Hematopoietic multipotent progenitor cell treated with erythropoietin and hydrocortisone succinate and interleukin-3 and kit ligand, for 15 days (in vitro differentiated cells): ENCODE data around the gene RET.

Source experiments
- DNase-seq: peaks from one replicate; pipeline ENCODE4 v3.0.0-alpha.2; 2015; ENCODE audit warnings: low spot score

The RET gene

DNA sequence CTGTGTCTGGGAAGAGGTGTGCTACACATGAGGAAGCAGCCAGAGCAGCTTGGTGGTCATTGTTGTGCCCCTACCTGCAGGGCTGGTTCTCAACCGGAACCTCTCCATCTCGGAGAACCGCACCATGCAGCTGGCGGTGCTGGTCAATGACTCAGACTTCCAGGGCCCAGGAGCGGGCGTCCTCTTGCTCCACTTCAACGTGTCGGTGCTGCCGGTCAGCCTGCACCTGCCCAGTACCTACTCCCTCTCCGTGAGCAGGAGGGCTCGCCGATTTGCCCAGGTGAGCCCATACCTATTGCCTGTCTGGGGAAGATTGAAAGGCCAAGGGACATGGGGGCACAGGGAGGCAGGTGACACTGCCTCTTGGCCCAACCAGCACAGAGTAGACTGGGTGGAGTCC lies 32.1 kb downstream of the RET start:
- no peak for DNase-seq

- DNase-seq: no peak
Observed at GRCh38 chr10:43109671-43110249, 32.9 kb downstream of the RET start.

DNA sequence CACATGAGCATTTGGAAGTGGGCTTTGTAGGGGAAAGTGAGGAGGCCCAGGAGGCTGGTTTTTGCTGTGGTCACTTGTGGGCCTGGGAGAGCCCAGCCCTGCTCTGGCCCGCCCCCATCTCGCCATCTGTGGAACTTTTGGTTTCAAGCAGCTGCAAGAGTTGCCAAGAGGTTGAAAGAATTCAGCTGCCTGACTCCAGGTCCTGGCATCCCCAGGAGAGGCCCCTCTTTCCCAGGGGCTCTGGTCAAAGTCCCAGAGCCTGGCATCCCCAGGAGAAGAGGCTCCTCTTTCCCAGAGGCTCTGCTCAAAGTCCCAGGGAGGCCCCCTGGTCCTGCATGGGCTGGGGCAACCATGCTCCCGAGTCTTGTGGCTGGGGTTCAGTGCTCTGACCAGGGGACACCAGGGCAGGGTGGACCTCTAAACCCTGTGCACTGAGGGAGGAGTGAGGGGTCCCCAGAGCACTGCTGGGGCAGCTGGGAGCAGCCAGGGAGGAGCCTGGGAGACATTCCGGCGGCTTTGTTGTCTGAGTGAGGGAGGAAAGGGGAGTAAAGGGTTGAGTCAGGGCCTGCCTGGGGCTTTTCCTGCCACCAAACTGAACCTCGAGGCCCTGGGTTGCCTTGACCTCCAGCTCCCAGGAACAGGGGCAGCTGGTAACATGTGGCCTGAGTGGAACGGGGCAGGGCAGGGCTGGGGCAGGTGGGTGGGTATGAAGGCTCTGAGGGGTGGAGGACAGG lies 33.6 kb downstream of the RET start:
- DNase-seq: no peak

GRCh38 chr10:43111101-43111500 lies 34.2 kb downstream of the RET start:
- DNase-seq: no peak

DNA sequence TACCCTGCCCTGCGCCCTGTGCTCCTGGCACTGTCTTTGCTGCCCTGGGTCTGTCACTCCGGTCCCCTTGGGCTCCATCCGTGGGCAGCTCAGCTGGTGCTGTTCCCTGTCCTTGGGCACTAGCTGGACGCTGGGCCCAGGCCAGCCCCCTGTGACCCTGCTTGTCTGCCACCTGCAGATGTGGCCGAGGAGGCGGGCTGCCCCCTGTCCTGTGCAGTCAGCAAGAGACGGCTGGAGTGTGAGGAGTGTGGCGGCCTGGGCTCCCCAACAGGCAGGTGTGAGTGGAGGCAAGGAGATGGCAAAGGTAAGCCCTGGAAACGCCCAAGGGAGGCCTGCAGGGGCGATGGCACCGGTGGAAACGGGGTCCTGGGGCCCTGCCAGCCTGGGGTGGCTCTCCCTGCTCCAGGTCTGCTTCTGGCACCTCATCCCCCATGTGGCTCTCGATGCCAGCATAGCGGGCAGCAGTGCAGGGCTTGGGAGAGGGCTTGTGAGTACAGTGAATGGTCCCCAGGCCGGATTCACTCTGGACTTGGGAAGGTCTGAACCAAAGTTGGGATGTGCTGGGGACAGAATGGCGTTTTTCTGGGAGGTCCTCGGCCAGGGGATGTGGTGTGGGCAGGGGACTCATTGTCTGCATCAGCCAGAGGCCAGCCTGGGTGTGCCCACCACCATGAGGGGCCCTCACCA lies 35.2 kb downstream of the RET start:
- no peak for DNase-seq

DNA sequence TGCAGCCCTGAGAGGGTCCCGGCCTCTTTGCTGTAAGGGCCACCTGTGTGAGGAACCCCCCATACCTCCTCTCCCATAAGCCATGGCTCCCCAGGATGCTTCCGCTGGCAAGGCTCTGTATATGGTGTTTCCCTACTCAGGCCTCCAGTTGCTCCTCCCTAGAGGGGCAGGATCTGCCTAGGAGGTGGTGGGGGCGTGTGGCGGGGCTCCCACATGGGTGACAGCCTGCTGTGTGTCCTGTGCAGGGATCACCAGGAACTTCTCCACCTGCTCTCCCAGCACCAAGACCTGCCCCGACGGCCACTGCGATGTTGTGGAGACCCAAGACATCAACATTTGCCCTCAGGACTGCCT lies 35.7 kb downstream of the RET start:
- no peak for DNase-seq

DNA sequence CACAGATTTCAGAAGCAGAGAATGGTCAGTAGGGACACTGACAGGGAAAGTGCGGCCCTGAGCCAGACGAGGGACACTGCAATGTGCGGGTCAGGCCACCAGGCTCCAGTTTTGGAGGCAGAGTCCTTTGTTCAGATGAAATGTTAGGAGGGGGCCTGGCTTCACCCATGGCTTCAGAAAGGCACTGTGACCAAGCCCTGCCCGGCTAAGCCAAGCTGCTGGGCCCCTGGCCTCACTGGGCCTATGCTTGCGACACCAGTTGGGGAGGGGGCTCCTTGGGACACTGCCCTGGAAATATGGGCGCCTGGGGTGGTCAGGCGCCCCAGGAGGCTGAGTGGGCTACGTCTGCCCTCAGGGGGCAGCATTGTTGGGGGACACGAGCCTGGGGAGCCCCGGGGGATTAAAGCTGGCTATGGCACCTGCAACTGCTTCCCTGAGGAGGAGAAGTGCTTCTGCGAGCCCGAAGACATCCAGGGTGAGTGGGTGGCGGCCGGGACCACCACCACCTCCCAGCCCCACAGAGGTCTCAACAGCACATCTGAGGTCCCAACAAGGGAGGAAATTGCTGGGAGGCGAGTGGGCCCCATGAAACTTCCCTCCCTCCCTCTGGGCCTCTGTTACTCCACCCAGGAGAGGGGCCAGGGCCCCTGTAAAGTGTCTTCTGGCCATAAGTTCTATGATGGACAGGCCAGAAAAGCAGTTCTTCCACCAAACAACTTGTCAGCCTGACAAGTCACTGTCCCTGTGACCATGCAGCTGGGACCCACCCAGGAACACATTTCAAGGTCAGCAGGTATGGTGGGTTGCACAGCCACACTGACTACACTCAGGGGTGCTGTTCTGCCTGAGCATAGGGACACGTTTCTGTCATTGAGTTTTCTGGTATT lies 36.6 kb downstream of the RET start:
- DNase-seq: no peak

DNA sequence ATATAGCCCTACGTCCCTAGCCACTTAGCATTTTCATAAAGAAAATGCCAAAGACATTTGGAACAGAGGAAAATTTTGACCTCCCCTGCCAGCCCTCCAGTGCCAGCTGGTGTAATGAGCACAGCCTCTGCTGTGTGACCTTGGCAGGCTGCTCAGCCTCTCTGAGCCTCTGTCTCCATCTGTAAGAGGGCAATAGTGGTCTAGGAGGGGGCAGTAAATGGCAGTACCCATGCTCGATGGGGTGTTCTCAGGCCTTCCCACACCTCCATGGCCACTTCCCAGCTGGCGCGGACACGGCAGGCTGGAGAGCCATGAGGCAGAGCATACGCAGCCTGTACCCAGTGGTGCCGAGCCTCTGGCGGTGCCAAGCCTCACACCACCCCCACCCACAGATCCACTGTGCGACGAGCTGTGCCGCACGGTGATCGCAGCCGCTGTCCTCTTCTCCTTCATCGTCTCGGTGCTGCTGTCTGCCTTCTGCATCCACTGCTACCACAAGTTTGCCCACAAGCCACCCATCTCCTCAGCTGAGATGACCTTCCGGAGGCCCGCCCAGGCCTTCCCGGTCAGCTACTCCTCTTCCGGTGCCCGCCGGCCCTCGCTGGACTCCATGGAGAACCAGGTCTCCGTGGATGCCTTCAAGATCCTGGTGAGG lies 37.3 kb downstream of the RET start:
- DNase-seq: no peak

GRCh38 chr10:43114743-43115611 lies 38.1 kb downstream of the RET start:
- DNase-seq: no peak

DNA sequence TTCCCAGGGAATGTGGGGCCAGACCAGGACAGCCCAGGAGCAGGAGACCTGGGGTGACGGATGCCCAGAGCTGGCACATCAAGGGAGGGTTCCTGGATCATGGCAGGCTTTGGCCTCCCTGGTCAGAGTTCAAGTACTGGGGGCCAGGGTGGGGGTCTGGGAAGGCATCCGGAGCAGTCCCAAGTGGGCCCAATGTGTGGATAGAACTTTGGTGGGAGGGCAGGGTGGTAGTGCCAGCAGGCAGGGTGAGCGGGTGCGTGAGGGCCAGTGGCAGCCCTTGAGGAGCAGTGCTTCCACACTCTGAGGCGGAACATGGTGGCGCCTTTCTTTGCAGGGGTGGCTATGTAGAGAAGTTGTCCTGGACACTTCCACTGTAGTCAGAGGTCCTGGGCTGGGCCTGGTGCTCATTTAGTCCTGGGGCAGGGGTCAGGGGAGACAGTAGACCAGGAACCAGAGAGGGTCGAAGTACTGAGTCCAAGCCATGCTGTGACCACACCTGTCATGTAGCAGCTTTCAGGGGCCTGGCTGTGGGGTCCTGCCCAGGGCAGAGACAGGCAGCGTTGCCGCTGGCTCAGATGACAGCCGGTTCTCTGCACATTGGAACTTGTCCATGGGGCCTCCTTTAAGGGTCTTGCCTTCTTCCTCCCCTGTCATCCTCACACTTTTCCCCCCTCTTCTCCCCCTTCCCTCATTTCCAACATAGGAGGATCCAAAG lies 39.2 kb downstream of the RET start:
- no peak for DNase-seq

GRCh38 chr10:43116596-43116995 lies 39.7 kb downstream of the RET start:
- no peak for DNase-seq

- DNase-seq: no peak
Observed at GRCh38 chr10:43117031-43117776, 40.3 kb downstream of the RET start.

DNA sequence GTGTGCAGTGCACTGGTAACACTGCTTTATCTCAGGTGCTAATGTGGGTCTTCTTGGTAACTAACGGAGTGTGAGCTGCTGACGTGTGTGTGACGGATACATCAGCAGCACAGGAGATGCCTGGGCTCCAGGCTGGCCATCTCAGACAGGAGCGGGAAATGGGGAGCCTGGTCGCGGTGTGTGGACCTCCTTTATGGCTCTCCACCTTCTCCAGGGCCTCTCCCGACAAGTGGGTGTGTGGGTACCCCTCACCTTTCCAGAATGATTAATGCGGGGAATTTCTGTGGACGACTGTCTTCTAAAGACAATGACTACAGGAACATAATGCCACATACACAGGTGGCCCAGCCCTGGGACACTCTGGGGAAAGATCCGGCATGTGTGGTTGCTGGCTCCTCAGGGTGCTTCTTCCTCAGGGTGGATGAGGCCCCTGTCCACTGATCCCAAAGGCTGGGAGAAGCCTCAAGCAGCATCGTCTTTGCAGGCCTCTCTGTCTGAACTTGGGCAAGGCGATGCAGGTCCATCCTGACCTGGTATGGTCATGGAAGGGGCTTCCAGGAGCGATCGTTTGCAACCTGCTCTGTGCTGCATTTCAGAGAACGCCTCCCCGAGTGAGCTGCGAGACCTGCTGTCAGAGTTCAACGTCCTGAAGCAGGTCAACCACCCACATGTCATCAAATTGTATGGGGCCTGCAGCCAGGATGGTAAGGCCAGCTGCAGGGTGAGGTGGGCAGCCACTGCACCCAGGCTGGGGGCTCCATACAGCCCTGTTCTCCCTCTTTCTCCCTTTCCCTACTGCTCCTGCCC lies 41.1 kb downstream of the RET start:
- DNase-seq: no peak

DNA sequence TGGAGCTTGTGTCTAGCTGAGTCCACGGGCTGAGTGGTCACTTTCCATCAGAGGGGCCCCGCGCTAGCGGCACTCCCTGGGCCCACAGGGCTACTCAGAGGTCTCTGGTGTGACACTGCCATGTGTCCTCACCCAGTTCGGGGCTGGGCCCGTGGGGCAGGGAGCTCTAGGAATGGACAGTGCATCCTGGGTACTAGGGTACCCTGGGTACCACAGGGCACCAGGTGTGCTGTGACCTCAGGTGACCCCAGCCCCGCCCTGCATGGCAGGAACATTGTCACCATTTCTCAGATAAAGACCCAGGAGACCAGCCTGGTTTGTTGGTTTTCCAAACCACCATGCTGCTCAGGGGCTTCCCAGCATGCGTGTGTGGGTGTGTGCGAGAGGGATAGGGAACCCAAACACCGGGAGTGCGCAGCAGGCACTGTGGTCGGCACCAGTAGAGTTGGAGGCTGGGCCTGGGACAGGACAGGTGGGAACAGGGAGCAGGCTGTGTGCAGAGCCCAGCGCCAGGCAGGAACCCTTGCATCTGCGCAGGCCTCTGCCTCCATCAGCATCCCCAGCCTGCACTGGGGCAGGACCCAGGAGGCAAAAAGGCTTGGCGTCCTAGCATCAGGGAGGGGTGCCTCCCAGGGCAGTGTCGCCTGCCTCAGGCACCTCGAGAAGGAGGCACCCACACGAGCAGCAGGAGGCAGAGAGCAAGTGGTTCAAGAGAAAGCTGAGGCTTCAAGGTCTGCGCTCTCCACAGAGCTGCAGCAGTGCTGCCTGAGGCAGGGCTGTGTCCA lies 42.0 kb downstream of the RET start:
- DNase-seq: no peak

DNA sequence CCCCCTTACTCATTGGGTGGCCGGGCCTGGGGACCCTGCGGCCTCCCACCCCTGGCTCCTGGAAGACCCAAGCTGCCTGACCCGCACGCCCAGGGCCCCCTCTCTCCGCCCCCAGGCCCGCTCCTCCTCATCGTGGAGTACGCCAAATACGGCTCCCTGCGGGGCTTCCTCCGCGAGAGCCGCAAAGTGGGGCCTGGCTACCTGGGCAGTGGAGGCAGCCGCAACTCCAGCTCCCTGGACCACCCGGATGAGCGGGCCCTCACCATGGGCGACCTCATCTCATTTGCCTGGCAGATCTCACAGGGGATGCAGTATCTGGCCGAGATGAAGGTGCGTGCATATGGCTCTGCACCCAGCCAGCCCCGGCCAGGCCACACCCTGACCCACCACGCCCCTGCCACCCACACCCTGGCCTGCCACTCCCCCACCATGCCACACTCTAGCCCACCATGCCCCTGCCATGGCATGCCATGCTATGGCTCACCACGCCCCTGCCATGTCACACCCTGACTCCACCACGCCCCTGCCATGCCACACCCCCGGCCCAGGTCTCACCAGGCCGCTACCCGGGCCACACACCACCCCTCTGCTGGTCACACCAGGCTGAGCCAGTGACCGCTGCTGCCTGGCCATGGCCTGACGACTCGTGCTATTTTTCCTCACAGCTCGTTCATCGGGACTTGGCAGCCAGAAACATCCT lies 42.7 kb downstream of the RET start:
- no peak for DNase-seq

GRCh38 chr10:43120116-43120928 lies 43.5 kb downstream of the RET start:
- DNase-seq: no peak

GRCh38 chr10:43120929-43121314 lies 44.1 kb downstream of the RET start:
- DNase-seq: no peak
